Trophoblast cell (in vitro differentiated cells and primary cell): ENCODE measurements around the gene C12orf60.

Experiments used
- DNase-seq, 2 donors: peaks; one replicate each; pipeline ENCODE4 v3.0.0-alpha.2; 2016
- H2AFZ ChIP-seq: 2 replicates; pipeline ENCODE4 v1.6.1; 2013; ENCODE audit warnings: low read length, moderate library complexity, mild to moderate bottlenecking; ENCODE audit not compliant: insufficient read depth, poor library complexity
- H2AK5ac ChIP-seq: 2 replicates; pipeline ENCODE4 v1.6.1; 2013; ENCODE audit warnings: mild to moderate bottlenecking, low read length
- H2BK120ac ChIP-seq: 2 replicates; pipeline ENCODE4 v1.6.1; 2013; ENCODE audit warnings: low read length, mild to moderate bottlenecking, moderate library complexity; ENCODE audit not compliant: insufficient read depth, poor library complexity
- H2BK12ac ChIP-seq: 2 replicates; pipeline ENCODE4 v1.6.1; 2013; ENCODE audit warnings: mild to moderate bottlenecking, low read length, moderate library complexity
- H2BK5ac ChIP-seq: 2 replicates; pipeline ENCODE4 v1.6.1; 2013; ENCODE audit warnings: low read length, low read depth, moderate library complexity, mild to moderate bottlenecking; ENCODE audit not compliant: poor library complexity
- H3K14ac ChIP-seq: 2 replicates; pipeline ENCODE4 v1.6.1; 2013; ENCODE audit warnings: mild to moderate bottlenecking, low read length
- H3K18ac ChIP-seq: 2 replicates; pipeline ENCODE4 v1.6.1; 2013; ENCODE audit warnings: mild to moderate bottlenecking, low read length
- H3K23ac ChIP-seq: 2 replicates; pipeline ENCODE4 v1.6.1; 2013; ENCODE audit warnings: low read length
- H3K27ac ChIP-seq: 2 replicates; pipeline ENCODE4 v1.5.1; 2013; ENCODE audit warnings: low read depth, mild to moderate bottlenecking, inconsistent platforms, low read length, moderate library complexity
- H3K27me3 ChIP-seq: 2 replicates; pipeline ENCODE4 v1.6.1; 2013; ENCODE audit warnings: inconsistent platforms, mild to moderate bottlenecking, low read length, moderate library complexity; ENCODE audit not compliant: insufficient read depth
- H3K36me3 ChIP-seq, 2 experiments: 1 replicate in 1 of 2; 2 replicates in 1 of 2; pipeline ENCODE4 v1.6.1; 2013; ENCODE audit warnings: low read length in 2 of 2, mild to moderate bottlenecking in 2 of 2, moderate library complexity in 1 of 2; ENCODE audit not compliant: insufficient read depth in 2 of 2, control insufficient read depth in 1 of 2
- H3K4ac ChIP-seq: 2 replicates; pipeline ENCODE4 v1.6.1; 2013; ENCODE audit warnings: low read depth, mild to moderate bottlenecking, low read length, moderate library complexity
- H3K4me1 ChIP-seq, 2 experiments: 1 replicate in 1 of 2; 2 replicates in 1 of 2; pipeline ENCODE4 v1.6.1; 2013; ENCODE audit warnings: low read length in 2 of 2, mild to moderate bottlenecking in 2 of 2, moderate library complexity in 1 of 2; ENCODE audit not compliant: insufficient read depth in 2 of 2, control insufficient read depth in 1 of 2
- H3K4me2 ChIP-seq: 2 replicates; pipeline ENCODE4 v1.6.1; 2013; ENCODE audit warnings: inconsistent platforms, mild to moderate bottlenecking, low read length, moderate library complexity
- H3K4me3 ChIP-seq: 2 replicates; pipeline ENCODE4 v1.5.1; 2013; ENCODE audit warnings: mild to moderate bottlenecking, low read depth, low read length, inconsistent platforms
- H3K79me1 ChIP-seq: one replicate; pipeline ENCODE4 v1.6.1; 2013; ENCODE audit warnings: low read length
- H3K79me2 ChIP-seq: 2 replicates; pipeline ENCODE4 v1.6.1; 2013; ENCODE audit warnings: low read length, mild to moderate bottlenecking; ENCODE audit not compliant: control insufficient read depth, insufficient read depth, poor library complexity
- H3K9ac ChIP-seq: 2 replicates; pipeline ENCODE4 v1.6.1; 2013; ENCODE audit warnings: mild to moderate bottlenecking, low read length
- H3K9me3 ChIP-seq: 2 replicates; pipeline ENCODE4 v1.6.1; 2013; ENCODE audit warnings: low read depth, mild to moderate bottlenecking, control low read depth, inconsistent platforms, low read length; ENCODE audit not compliant: insufficient read depth
- H4K12ac ChIP-seq: 2 replicates; pipeline ENCODE4 v1.6.1; 2013; ENCODE audit warnings: low read depth, mild to moderate bottlenecking, low read length, moderate library complexity
- H4K8ac ChIP-seq: 2 replicates; pipeline ENCODE4 v1.6.1; 2013; ENCODE audit warnings: low read depth, mild to moderate bottlenecking, low read length, moderate library complexity
- H4K91ac ChIP-seq: one replicate; pipeline ENCODE4 v1.6.1; 2013; ENCODE audit warnings: low read depth, mild to moderate bottlenecking, low read length, moderate library complexity
- WGBS: extraction: QIAGEN DNeasy Blood & Tissue Kit; methylation state at CpG from one replicate; pipeline ENCODE4 v1.1.7; 2013; ENCODE audit warnings: missing lambda C conversion rate; ENCODE audit not compliant: insufficient read length, insufficient coverage; ENCODE audit errors: extremely low coverage; 5-methylcytosine and 5-hydroxymethylcytosine counted together

The C12orf60 gene

DNA sequence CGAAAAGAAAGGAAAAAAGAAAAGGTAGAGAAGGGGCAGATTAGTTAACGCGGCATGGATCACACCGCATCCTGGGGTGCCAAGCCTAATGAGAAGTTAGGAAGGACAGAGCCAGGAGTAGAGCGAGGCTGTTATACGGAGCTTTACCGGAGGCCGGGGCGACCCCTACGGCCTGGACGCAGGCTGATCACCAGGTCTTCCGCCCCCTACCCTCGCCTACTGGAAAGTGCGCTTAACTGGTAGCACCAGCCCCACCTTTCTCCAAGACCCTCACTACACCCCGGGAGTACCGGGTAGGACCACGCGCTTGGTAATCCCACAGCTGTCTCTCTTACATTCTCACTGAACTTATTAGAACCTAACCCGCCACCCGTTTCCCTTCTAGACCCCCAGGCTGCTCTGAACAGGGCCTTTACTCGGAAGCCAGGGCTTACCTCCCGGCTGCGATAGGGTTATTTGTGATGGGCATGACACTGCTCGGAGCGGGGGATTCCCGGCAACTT lies 34.0 kb upstream of the C12orf60 start:
- H2AK5ac ChIP-seq: no peak overlapping the region
- H3K27me3 ChIP-seq: no peaks in the 10 kb centered on the region
- no CpG with 5 or more reads among the region's 26 CpGs for WGBS
- peaks cover 16% of the 10 kb centered on the region for H3K79me2 ChIP-seq
- H2BK5ac ChIP-seq: no peak overlapping the region
- peaks cover 21% of the 10 kb centered on the region for H3K79me1 ChIP-seq
- H3K9ac ChIP-seq: peak overlapping the region; percentile 48
- no peak for DNase-seq
- peak overlapping the region; percentile 5 for H4K12ac ChIP-seq
- no peaks in the 10 kb centered on the region for H3K4me1 ChIP-seq
- no peak overlapping the region for H2AFZ ChIP-seq
- H3K36me3 ChIP-seq: no peaks in the 10 kb centered on the region
- H4K91ac ChIP-seq: peak overlapping the region; percentile 7
- H3K27ac ChIP-seq: peak overlapping the region; percentile 9
- peak overlapping the region; percentile 33 for H4K8ac ChIP-seq
- no peak overlapping the region for H2BK120ac ChIP-seq
- H2BK12ac ChIP-seq: no peak overlapping the region
- peaks cover 3% of the 10 kb centered on the region for H3K9me3 ChIP-seq
- H3K4ac ChIP-seq: peak overlapping the region; percentile 13
- peak overlapping the region; percentile 69 for H3K4me2 ChIP-seq
- H3K4me3 ChIP-seq: peak overlapping the region; percentile 95
- peak overlapping the region; percentile 44 for H3K18ac ChIP-seq
- H3K23ac ChIP-seq: no peak overlapping the region
- H3K14ac ChIP-seq: peak overlapping the region; percentile 43

DNA sequence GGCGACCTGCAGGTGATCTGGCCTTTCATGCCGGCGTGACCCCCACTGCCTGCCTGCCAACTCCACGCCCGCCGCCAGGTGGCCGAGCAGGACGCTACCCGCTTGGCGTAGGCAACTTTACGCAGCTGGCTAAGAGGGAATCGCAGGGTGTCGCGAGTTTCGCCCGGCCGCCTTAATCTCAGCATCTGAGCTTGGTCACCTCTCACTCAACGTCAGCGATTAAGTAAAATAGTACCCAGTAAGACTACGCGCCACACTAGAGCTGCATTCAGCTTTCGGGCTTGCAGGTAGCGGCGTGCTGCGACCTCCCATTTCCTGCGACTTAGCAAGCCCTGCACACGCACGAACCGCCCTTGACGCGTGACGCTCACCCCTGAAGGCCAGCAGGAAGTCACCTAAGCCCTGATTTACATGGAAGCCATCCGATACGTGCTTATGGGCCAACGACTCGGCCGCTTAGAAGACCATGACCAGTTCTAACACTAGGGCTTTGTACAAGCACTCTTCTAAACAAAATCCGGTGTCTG lies 33.4 kb upstream of the C12orf60 start:
- H3K23ac ChIP-seq: no peak overlapping the region
- peak overlapping the region; percentile 47 for H4K91ac ChIP-seq
- no peaks in the 10 kb centered on the region for H3K4me1 ChIP-seq
- H4K12ac ChIP-seq: peak overlapping the region; percentile 32
- H2AFZ ChIP-seq: peak overlapping the region; percentile 40
- H2AK5ac ChIP-seq: no peak overlapping the region
- H3K9me3 ChIP-seq: peaks cover 3% of the 10 kb centered on the region
- H2BK12ac ChIP-seq: no peak overlapping the region
- peak overlapping the region; percentile 69 for H3K4me2 ChIP-seq
- peak; percentile 92 for DNase-seq
- no peak overlapping the region for H2BK120ac ChIP-seq
- H4K8ac ChIP-seq: peak overlapping the region; percentile 23
- peak overlapping the region; percentile 79 for H2BK5ac ChIP-seq
- H3K36me3 ChIP-seq: no peaks in the 10 kb centered on the region
- H3K27ac ChIP-seq: peak overlapping the region; percentile 86
- peak overlapping the region; percentile 44 for H3K18ac ChIP-seq
- peak overlapping the region; percentile 95 for H3K4me3 ChIP-seq
- peaks cover 26% of the 10 kb centered on the region for H3K79me1 ChIP-seq
- H3K27me3 ChIP-seq: no peaks in the 10 kb centered on the region
- no CpG with 5 or more reads among the region's 38 CpGs for WGBS
- H3K9ac ChIP-seq: peak overlapping the region; percentile 96
- H3K14ac ChIP-seq: peak overlapping the region; percentile 75
- peaks cover 21% of the 10 kb centered on the region for H3K79me2 ChIP-seq
- peak overlapping the region; percentile 28 for H3K4ac ChIP-seq

DNA sequence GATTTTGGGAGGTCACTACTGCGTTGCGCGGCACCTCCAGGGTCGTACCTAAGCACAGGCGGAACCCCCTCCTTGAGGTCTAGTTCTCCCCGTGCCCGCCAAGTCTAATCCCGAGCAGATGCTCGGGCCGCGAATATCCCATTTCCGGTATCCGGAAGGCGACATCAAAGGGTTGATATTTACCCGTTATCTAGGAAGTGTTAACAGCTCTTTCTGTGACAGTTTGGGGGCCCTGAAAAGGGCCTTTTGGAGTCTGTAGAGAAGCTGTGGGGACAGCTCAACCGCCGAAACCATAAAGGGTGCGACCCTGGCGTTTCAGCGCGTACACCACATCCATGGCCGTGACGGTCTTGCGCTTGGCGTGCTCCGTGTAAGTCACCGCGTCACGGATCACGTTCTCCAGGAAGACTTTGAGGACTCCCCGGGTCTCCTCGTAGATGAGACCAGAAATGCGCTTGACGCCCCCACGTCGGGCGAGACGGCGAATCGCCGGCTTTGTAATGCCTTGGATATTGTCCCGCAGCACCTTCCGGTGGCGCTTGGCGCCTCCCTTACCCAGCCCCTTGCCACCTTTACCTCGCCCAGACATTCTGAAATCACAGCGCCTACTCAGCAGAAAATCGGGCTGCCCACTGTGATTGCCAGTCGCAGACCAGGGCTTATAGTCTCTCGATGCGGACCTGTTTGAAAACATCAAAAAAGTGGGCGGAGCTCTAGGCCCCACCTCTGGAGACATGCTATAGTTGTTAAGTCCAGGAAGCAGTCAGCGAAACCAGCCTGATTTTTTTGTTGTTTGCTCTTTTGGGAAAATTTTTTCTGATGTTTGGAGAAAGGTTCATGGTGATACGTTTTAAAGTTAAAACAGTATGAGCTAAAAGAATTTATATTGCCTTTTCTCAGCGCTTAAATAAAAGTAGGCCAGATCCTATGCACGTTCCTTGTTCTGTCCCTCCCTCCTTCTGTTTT lies 32.7 kb upstream of the C12orf60 start:
- peak; percentile 94 to 98 for DNase-seq
- Histone ChIP-seq H2AK5ac (peak overlapping the region; percentile 12), H4K12ac (peak overlapping the region; percentile 32), H2BK5ac (peak overlapping the region; percentile 79), H3K36me3 (no peaks in the 10 kb centered on the region), H3K4me3 (peak overlapping the region; percentile 95), H2AFZ (peak overlapping the region; percentile 40), H3K9ac (peak overlapping the region; percentile 96), H3K23ac (no peak overlapping the region), H3K27ac (peak overlapping the region; percentile 86), H3K4ac (peak overlapping the region; percentile 28), H2BK120ac (peak overlapping the region; percentile 35), H3K9me3 (peaks cover 3% of the 10 kb centered on the region), H3K27me3 (no peaks in the 10 kb centered on the region), H3K4me1 (no peaks in the 10 kb centered on the region), H4K8ac (peak overlapping the region; percentile 23), H3K18ac (peak overlapping the region; percentile 44), H4K91ac (peak overlapping the region; percentile 47), H3K14ac (peak overlapping the region; percentile 75), H3K4me2 (peak overlapping the region; percentile 69), H2BK12ac (no peak overlapping the region), H3K79me2 (peaks cover 23% of the 10 kb centered on the region), H3K79me1 (peaks cover 29% of the 10 kb centered on the region)
- no CpG with 5 or more reads among the region's 56 CpGs for WGBS

DNA sequence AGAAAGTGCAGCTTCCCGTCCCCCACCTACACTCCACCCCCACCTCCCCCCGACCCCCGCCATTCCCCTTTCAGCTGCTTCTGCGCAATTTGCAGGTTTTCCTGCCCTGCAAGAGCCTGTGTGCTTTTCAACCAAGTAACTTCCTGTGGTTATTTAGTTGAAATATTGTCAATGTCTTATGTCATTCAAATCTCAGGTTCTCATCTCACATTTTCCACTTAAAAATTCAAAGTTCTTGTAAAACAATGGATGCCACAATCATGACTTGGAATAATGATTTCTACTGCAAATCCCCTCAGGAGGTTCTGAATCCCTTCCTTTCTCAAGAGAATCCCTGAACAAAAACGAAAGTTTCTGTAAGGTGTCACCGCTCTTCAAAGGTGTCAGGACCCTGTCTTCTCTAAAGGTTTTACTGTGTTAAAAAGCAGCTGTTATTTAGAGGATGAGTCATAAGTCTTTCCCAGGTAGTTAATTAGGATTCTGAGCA lies 31.8 kb upstream of the C12orf60 start:
- Histone ChIP-seq H3K27ac (peak overlapping the region; percentile 38), H3K4ac (no peak overlapping the region), H4K12ac (no peak overlapping the region), H3K4me1 (peaks cover 0 to 5% of the 10 kb centered on the region in 2 experiments), H4K8ac (no peak overlapping the region), H2BK120ac (no peak overlapping the region), H3K9ac (no peak overlapping the region), H2AK5ac (no peak overlapping the region), H2AFZ (no peak overlapping the region), H3K36me3 (no peaks in the 10 kb centered on the region), H3K27me3 (no peaks in the 10 kb centered on the region), H2BK5ac (no peak overlapping the region), H3K4me3 (no peak overlapping the region), H3K23ac (no peak overlapping the region), H3K9me3 (peaks cover 3% of the 10 kb centered on the region), H4K91ac (no peak overlapping the region), H3K79me1 (peaks cover 32% of the 10 kb centered on the region), H3K4me2 (peak overlapping the region; percentile 51), H3K79me2 (peaks cover 23% of the 10 kb centered on the region), H3K14ac (no peak overlapping the region), H2BK12ac (no peak overlapping the region), H3K18ac (no peak overlapping the region)
- no CpG with 5 or more reads among the region's 6 CpGs for WGBS
- peak in 1 of 2 donors; percentile 50 for DNase-seq
